GM21619 (cell line): ENCODE results near the gene HDHD3.

Experiments
- ATAC-seq: cut with Tn5 transposase; IDR thresholded peaks from one replicate; pipeline ENCODE4 v1.9.1; 2021; ENCODE audit not compliant: unreplicated experiment

HDHD3 gene

GRCh38 chr9:113340011-113340699, 36.6 kb downstream of the HDHD3 start, which contains the start of gene WDR31:
Gene WDR31 (minus strand): TSS chr9:113340275. CDS start chr9:113332022, 8,253 bp downstream.
- ATAC-seq: peak; percentile 99

- ATAC-seq: no peak
Measured at GRCh38 chr9:113337714-113338113, 39.1 kb downstream of the HDHD3 start.

GRCh38 chr9:113331780-113332179, 45.0 kb downstream of the HDHD3 start:
- no peak for ATAC-seq

GRCh38 chr9:113328045-113328782, 48.6 kb downstream of the HDHD3 start:
- no peak for ATAC-seq

GRCh38 chr9:113326230-113326629, 50.6 kb downstream of the HDHD3 start:
- ATAC-seq: no peak
